ENCODE results near the gene PIK3CD.

Gene PIK3CD

DNA sequence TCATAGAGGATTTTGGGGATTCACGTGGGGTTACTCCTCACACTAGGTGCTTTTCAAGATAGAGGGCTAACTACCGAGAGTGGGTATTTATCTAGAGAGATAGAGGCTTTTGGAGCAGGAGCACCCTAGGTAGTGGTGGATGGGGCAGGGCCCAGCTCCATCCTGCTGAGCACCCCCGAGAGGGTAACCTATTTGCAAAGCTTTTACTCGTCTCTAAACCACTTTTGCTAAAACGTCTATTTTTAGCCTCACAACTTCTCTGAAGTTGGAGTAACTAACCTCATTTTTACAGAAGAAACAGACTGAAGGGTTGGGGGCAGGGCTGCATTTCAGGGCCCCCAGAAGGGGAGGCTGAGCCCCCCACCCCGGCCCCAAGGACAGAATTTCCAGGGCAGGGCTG, 12.3 kb upstream of the PIK3CD start:
- no peak overlapping the region for H3K18ac ChIP-seq (ENCODE audit: low read length)
- no peak overlapping the region for H4K91ac ChIP-seq (ENCODE audit: low read depth, low read length)
- no peak overlapping the region for H3K27ac ChIP-seq (ENCODE audit: low read depth, low read length)
- no CpG with 5 or more reads among the region's 6 CpGs for WGBS (ENCODE audit: extremely low coverage, insufficient coverage, insufficient read length)
- H3K23ac ChIP-seq (ENCODE audit: low read length) = no peak overlapping the region
- H2AK5ac ChIP-seq (ENCODE audit: low read length) = no peak overlapping the region
- no peak overlapping the region for H3K9ac ChIP-seq (ENCODE audit: low read length)
- H3K14ac ChIP-seq (ENCODE audit: low read length) = no peak overlapping the region
- H3K4ac ChIP-seq (ENCODE audit: low read depth, low read length) = no peak overlapping the region
- no peaks in the 10 kb centered on the region for H3K79me1 ChIP-seq (ENCODE audit: low read length)
- H3K79me2 ChIP-seq (ENCODE audit: control insufficient read depth, insufficient read depth, low read length, poor library complexity) = no peaks in the 10 kb centered on the region
- no peak overlapping the region for H3K4me3 ChIP-seq (ENCODE audit: low read depth, low read length)
- H3K4me2 ChIP-seq (ENCODE audit: low read length) = no peak overlapping the region
- H3K9me3 ChIP-seq (ENCODE audit: insufficient read depth, low read depth, low read length) = peaks cover 1% of the 10 kb centered on the region
- H3K27me3 ChIP-seq (ENCODE audit: insufficient read depth, low read length) = no peaks in the 10 kb centered on the region
- H4K12ac ChIP-seq (ENCODE audit: low read depth, low read length) = no peak overlapping the region
- H2BK5ac ChIP-seq (ENCODE audit: low read depth, low read length, poor library complexity) = no peak overlapping the region
- no peak overlapping the region for H2BK120ac ChIP-seq (ENCODE audit: insufficient read depth, low read length, poor library complexity)
- no peaks in the 10 kb centered on the region for H3K4me1 ChIP-seq (ENCODE audit: control insufficient read depth in 1 of 2, insufficient read depth in 2 of 2, low read length in 2 of 2)
- H2AFZ ChIP-seq (ENCODE audit: insufficient read depth, low read length, poor library complexity) = no peak overlapping the region
- no peak overlapping the region for H4K8ac ChIP-seq (ENCODE audit: low read depth, low read length)
- DNase-seq = no peak
- no peak overlapping the region for H2BK12ac ChIP-seq (ENCODE audit: low read length)
- no peaks in the 10 kb centered on the region for H3K36me3 ChIP-seq (ENCODE audit: control insufficient read depth in 1 of 2, insufficient read depth in 2 of 2, low read length in 2 of 2)

DNA sequence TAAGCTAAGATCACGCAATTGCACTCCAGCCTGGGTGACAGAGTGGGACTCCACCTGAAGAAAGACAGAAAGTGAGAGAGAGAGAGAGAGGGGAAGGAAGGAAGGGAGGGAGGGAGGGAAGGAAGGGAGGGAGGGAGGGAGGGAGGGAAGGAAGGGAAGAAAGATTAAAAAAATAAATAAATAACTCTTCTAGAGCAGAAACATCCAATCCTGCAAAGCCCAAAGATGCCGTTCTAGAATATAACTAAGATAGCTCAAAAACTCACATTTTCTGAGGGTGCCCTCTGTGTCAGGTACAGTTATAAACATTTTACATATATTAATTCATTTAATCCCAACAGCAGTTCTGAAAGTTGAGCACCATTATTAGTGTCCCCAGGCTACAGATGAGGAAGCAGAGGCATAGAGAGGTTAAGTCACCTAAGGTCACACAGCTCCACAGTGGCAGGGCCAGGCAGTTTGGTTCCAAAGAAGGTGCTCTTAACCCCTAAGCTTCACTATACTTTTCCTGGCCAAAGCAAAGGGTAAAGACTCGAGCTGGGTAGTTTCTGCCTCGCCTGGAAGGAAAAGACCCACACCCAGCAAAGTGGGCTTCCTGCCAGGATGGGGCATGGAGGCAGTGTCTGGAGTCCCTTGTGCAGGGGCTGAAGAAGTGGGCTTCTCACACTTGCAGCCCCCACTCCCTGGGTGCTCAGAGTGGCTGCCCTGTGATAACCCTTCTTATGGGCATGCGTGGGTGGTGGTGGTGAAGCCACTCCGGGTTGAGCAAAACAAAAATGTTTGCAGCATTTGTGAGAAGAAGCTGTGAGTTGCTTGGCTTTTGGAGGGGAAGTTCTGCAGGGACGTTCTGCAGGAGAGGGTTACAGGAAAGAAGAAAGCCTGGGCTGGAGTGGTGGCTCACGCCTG, 7.9 kb upstream of the PIK3CD start:
- H3K79me2 ChIP-seq (ENCODE audit: control insufficient read depth, insufficient read depth, low read length, poor library complexity) = no peaks in the 10 kb centered on the region
- no CpG with 5 or more reads among the region's 8 CpGs for WGBS (ENCODE audit: extremely low coverage, insufficient coverage, insufficient read length)
- no peaks in the 10 kb centered on the region for H3K79me1 ChIP-seq (ENCODE audit: low read length)
- H3K4me1 ChIP-seq (ENCODE audit: control insufficient read depth in 1 of 2, insufficient read depth in 2 of 2, low read length in 2 of 2) = no peaks in the 10 kb centered on the region
- no peaks in the 10 kb centered on the region for H3K27me3 ChIP-seq (ENCODE audit: insufficient read depth, low read length)
- H3K9me3 ChIP-seq (ENCODE audit: insufficient read depth, low read depth, low read length) = no peaks in the 10 kb centered on the region
- no peak overlapping the region for H4K8ac ChIP-seq (ENCODE audit: low read depth, low read length)
- no peak overlapping the region for H3K4ac ChIP-seq (ENCODE audit: low read depth, low read length)
- no peak overlapping the region for H3K27ac ChIP-seq (ENCODE audit: low read depth, low read length)
- H3K9ac ChIP-seq (ENCODE audit: low read length) = no peak overlapping the region
- no peak overlapping the region for H2BK12ac ChIP-seq (ENCODE audit: low read length)
- H4K91ac ChIP-seq (ENCODE audit: low read depth, low read length) = no peak overlapping the region
- no peak overlapping the region for H2AK5ac ChIP-seq (ENCODE audit: low read length)
- no peak for DNase-seq
- H3K4me3 ChIP-seq (ENCODE audit: low read depth, low read length) = no peak overlapping the region
- no peak overlapping the region for H3K4me2 ChIP-seq (ENCODE audit: low read length)
- H4K12ac ChIP-seq (ENCODE audit: low read depth, low read length) = no peak overlapping the region
- H2BK5ac ChIP-seq (ENCODE audit: low read depth, low read length, poor library complexity) = no peak overlapping the region
- H3K14ac ChIP-seq (ENCODE audit: low read length) = no peak overlapping the region
- H2AFZ ChIP-seq (ENCODE audit: insufficient read depth, low read length, poor library complexity) = no peak overlapping the region
- no peak overlapping the region for H3K18ac ChIP-seq (ENCODE audit: low read length)
- H2BK120ac ChIP-seq (ENCODE audit: insufficient read depth, low read length, poor library complexity) = no peak overlapping the region
- no peaks in the 10 kb centered on the region for H3K36me3 ChIP-seq (ENCODE audit: control insufficient read depth in 1 of 2, insufficient read depth in 2 of 2, low read length in 2 of 2)
- H3K23ac ChIP-seq (ENCODE audit: low read length) = no peak overlapping the region

- H3K4ac ChIP-seq (ENCODE audit: low read depth, low read length) = no peak overlapping the region
- WGBS (ENCODE audit: extremely low coverage, insufficient coverage, insufficient read length) = no CpG with 5 or more reads among the region's 13 CpGs
- no peaks in the 10 kb centered on the region for H3K79me1 ChIP-seq (ENCODE audit: low read length)
- DNase-seq = no peak
- no peaks in the 10 kb centered on the region for H3K36me3 ChIP-seq (ENCODE audit: control insufficient read depth in 1 of 2, insufficient read depth in 2 of 2, low read length in 2 of 2)
- H3K9ac ChIP-seq (ENCODE audit: low read length) = no peak overlapping the region
- no peak overlapping the region for H3K27ac ChIP-seq (ENCODE audit: low read depth, low read length)
- H3K4me3 ChIP-seq (ENCODE audit: low read depth, low read length) = no peak overlapping the region
- H3K79me2 ChIP-seq (ENCODE audit: control insufficient read depth, insufficient read depth, low read length, poor library complexity) = no peaks in the 10 kb centered on the region
- H2AK5ac ChIP-seq (ENCODE audit: low read length) = no peak overlapping the region
- H3K18ac ChIP-seq (ENCODE audit: low read length) = no peak overlapping the region
- H3K14ac ChIP-seq (ENCODE audit: low read length) = no peak overlapping the region
- H2BK120ac ChIP-seq (ENCODE audit: insufficient read depth, low read length, poor library complexity) = no peak overlapping the region
- no peak overlapping the region for H2BK12ac ChIP-seq (ENCODE audit: low read length)
- H3K27me3 ChIP-seq (ENCODE audit: insufficient read depth, low read length) = peaks cover 10% of the 10 kb centered on the region
- no peak overlapping the region for H2BK5ac ChIP-seq (ENCODE audit: low read depth, low read length, poor library complexity)
- no peak overlapping the region for H2AFZ ChIP-seq (ENCODE audit: insufficient read depth, low read length, poor library complexity)
- no peak overlapping the region for H3K4me2 ChIP-seq (ENCODE audit: low read length)
- no peak overlapping the region for H4K8ac ChIP-seq (ENCODE audit: low read depth, low read length)
- H3K23ac ChIP-seq (ENCODE audit: low read length) = no peak overlapping the region
- H4K12ac ChIP-seq (ENCODE audit: low read depth, low read length) = no peak overlapping the region
- H4K91ac ChIP-seq (ENCODE audit: low read depth, low read length) = no peak overlapping the region
- H3K9me3 ChIP-seq (ENCODE audit: insufficient read depth, low read depth, low read length) = no peaks in the 10 kb centered on the region
- H3K4me1 ChIP-seq (ENCODE audit: control insufficient read depth in 1 of 2, insufficient read depth in 2 of 2, low read length in 2 of 2) = no peaks in the 10 kb centered on the region
These were observed 5.5 kb upstream of the PIK3CD start for GRCh38 chr1:9646037-9646436.

GRCh38 chr1:9648171-9648570, 3.4 kb upstream of the PIK3CD start:
- Histone ChIP-seq H3K79me2 (ENCODE audit: control insufficient read depth, insufficient read depth, low read length, poor library complexity) (no peaks in the 10 kb centered on the region), H3K9ac (ENCODE audit: low read length) (no peak overlapping the region), H4K8ac (ENCODE audit: low read depth, low read length) (no peak overlapping the region), H3K4me3 (ENCODE audit: low read depth, low read length) (no peak overlapping the region), H3K14ac (ENCODE audit: low read length) (no peak overlapping the region), H2BK120ac (ENCODE audit: insufficient read depth, low read length, poor library complexity) (no peak overlapping the region), H2AK5ac (ENCODE audit: low read length) (no peak overlapping the region), H3K4me1 (ENCODE audit: control insufficient read depth in 1 of 2, insufficient read depth in 2 of 2, low read length in 2 of 2) (peaks cover 0 to 2% of the 10 kb centered on the region in 2 experiments), H2BK12ac (ENCODE audit: low read length) (no peak overlapping the region), H3K18ac (ENCODE audit: low read length) (no peak overlapping the region), H2BK5ac (ENCODE audit: low read depth, low read length, poor library complexity) (no peak overlapping the region), H2AFZ (ENCODE audit: insufficient read depth, low read length, poor library complexity) (no peak overlapping the region), H3K4ac (ENCODE audit: low read depth, low read length) (no peak overlapping the region), H3K79me1 (ENCODE audit: low read length) (no peaks in the 10 kb centered on the region), H3K27me3 (ENCODE audit: insufficient read depth, low read length) (peaks cover 29% of the 10 kb centered on the region), H3K27ac (ENCODE audit: low read depth, low read length) (no peak overlapping the region), H4K12ac (ENCODE audit: low read depth, low read length) (no peak overlapping the region), H4K91ac (ENCODE audit: low read depth, low read length) (no peak overlapping the region), H3K9me3 (ENCODE audit: insufficient read depth, low read depth, low read length) (no peaks in the 10 kb centered on the region), H3K36me3 (ENCODE audit: control insufficient read depth in 1 of 2, insufficient read depth in 2 of 2, low read length in 2 of 2) (no peaks in the 10 kb centered on the region), H3K4me2 (ENCODE audit: low read length) (no peak overlapping the region), H3K23ac (ENCODE audit: low read length) (no peak overlapping the region)
- no peak for DNase-seq
- WGBS (ENCODE audit: extremely low coverage, insufficient coverage, insufficient read length) = no CpG with 5 or more reads among the region's 10 CpGs
